GM18520 (cell line): ENCODE results near the gene CYCS.
"Not testable (repeated sequence)": the region's sequence is repeated elsewhere in the genome, so short reads cannot be mapped to it uniquely, and the experiment has no call there.

Experiments
- ATAC-seq: cut with Tn5 transposase; IDR thresholded peaks from one replicate; pipeline ENCODE4 v1.9.1; 2021; ENCODE audit not compliant: unreplicated experiment

CYCS gene

GRCh38 chr7:25119102-25119501, 6.0 kb downstream of the CYCS start:
- no peak for ATAC-seq

GRCh38 chr7:25118048-25118753, 6.9 kb downstream of the CYCS start:
- peak; percentile 18 for ATAC-seq

- ATAC-seq = peak; percentile 78
These were observed 7.6 kb downstream of the CYCS start for GRCh38 chr7:25117226-25118047.

GRCh38 chr7:25116621-25117020, 8.4 kb downstream of the CYCS start:
- no peak for ATAC-seq

GRCh38 chr7:25110514-25110913, 14.5 kb downstream of the CYCS start:
- not testable (repeated sequence) for ATAC-seq

GRCh38 chr7:25109276-25109675, 15.8 kb downstream of the CYCS start:
- no peak for ATAC-seq

GRCh38 chr7:25105911-25106310, 19.1 kb downstream of the CYCS start:
- ATAC-seq = no peak

- no peak for ATAC-seq
These were observed 21.3 kb downstream of the CYCS start for GRCh38 chr7:25103773-25104172.

GRCh38 chr7:25101817-25102216, 23.2 kb downstream of the CYCS start:
- ATAC-seq = no peak

GRCh38 chr7:25098096-25099046, 26.7 kb downstream of the CYCS start:
- ATAC-seq = no peak

GRCh38 chr7:25095516-25096345, 29.3 kb downstream of the CYCS start:
- ATAC-seq = no peak

- no peak for ATAC-seq
These were observed 31.7 kb downstream of the CYCS start for GRCh38 chr7:25093268-25093826.

GRCh38 chr7:25091779-25092178, 33.3 kb downstream of the CYCS start:
- no peak for ATAC-seq

- ATAC-seq = no peak
These were observed 33.9 kb downstream of the CYCS start for GRCh38 chr7:25091176-25091575.

GRCh38 chr7:25090374-25090773, 34.7 kb downstream of the CYCS start:
- no peak for ATAC-seq

- ATAC-seq = peak; percentile 70
These were observed 37.2 kb downstream of the CYCS start for GRCh38 chr7:25087855-25088254.

GRCh38 chr7:25084821-25085220, 40.2 kb downstream of the CYCS start:
- ATAC-seq = no peak

- ATAC-seq = no peak
These were observed 41.9 kb downstream of the CYCS start for GRCh38 chr7:25083201-25083600.

- ATAC-seq = not testable (repeated sequence)
These were observed 43.0 kb downstream of the CYCS start for GRCh38 chr7:25082041-25082440.

GRCh38 chr7:25077096-25077495, 48.0 kb downstream of the CYCS start:
- ATAC-seq = no peak
